GM19023 (cell line): ENCODE results near the gene UACA.

Source experiments
- ATAC-seq: cut with Tn5 transposase; IDR thresholded peaks from one replicate; pipeline ENCODE4 v1.9.1; 2021; ENCODE audit warnings: mild to moderate bottlenecking, moderate library complexity; ENCODE audit not compliant: unreplicated experiment

The UACA gene

DNA sequence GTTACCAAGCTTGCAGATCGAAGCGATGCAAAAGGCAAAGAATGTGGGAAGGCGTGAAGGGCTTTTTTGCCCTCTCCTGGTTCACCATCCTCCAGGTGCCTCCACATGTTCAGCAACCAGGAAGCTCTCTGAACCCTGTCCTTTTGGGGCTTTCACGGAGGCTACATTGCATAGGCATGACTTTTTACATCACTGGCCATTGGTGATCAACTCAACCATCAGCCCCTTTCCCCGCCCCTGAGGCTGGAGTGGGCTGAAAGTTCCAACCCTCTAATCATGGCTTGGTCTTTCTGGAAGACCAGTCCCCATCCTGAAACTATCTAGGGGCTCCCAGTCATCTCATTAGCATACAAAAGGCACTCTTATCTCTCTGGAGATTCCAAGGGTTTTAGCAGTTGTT, 52.6 kb downstream of the UACA start:
- ATAC-seq = no peak

DNA sequence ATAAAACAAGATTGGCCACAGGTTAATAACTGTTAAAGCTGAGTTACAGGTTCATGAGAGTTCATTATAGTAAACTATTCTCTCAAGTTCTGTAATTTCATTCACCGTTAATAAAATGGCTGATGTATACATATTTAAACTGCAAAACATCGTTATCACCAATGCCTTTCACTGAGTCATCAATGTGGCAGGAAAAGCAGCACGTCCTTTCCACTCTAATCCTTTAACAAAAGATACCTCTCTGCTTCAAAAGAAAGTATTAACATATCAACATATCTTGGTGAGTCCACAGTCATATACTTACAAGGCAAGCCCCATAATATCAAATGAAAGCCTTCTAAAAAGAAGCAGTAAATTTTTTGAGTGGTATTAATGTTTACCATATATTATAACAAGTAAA, 54.5 kb downstream of the UACA start:
- no peak for ATAC-seq

DNA sequence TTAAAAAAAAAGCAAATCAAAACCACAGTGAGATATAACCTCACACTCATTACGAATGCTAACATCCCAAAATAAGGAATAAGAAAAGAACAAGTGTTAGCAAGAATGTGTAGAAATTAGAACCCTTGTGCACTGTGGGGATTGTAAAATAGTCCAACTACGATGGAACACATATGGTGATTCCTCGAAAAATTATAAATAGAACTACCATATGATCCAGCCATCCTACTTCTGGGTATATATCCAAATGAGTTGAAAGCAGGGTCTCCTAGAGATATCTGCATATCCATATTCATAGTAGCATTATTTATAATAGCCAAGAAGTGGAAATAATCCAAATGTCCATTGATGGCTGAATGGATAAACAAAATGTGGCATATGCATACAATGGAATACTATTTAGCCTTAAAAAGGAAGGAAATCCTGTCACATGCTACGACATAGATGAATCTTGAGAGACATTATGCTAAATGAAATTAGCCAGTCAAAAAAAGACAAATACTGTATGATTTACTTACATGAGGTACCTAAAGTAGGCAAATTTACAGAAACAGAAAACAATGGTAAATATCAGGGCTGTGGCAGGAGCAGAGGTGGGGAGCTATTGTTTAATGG, 55.6 kb downstream of the UACA start:
- ATAC-seq = no peak

DNA sequence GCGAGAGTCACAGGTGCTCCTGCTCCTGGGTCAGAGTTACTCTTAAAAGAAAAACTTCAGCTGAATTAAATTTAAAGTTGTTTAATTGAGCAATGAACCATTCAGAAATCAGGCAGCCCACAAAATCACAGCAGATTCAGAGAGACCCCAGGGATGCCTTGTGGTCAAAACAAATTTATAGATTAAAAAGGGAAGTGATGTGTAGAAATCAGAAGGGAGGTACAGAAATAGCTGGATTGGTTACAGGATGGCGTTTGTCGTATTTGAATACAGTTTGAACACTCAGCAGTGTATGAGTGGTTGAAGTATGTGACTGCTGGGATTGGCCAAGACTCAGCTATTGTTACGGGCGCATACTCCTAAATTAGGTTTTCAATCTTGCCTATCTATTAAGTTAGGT, 58.6 kb downstream of the UACA start:
- ATAC-seq = no peak

DNA sequence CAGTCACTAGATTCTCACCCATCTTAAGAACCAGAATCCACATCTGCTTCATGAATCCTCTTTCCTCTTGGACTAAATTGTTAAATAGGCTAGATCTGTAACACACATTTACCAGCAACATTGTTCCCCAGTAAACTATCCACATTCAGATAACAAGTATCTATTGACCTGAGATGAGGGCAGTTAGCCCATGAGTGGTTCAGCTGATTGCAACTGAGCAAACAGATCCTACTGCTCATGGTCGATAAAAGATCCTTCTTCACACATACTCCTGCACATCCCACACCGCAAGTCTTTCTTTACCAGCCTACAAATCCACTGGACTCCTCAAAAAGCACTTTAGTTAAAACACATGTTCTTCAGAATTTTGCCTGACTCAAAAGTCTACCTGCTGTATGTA, 59.2 kb downstream of the UACA start:
- no peak for ATAC-seq

DNA sequence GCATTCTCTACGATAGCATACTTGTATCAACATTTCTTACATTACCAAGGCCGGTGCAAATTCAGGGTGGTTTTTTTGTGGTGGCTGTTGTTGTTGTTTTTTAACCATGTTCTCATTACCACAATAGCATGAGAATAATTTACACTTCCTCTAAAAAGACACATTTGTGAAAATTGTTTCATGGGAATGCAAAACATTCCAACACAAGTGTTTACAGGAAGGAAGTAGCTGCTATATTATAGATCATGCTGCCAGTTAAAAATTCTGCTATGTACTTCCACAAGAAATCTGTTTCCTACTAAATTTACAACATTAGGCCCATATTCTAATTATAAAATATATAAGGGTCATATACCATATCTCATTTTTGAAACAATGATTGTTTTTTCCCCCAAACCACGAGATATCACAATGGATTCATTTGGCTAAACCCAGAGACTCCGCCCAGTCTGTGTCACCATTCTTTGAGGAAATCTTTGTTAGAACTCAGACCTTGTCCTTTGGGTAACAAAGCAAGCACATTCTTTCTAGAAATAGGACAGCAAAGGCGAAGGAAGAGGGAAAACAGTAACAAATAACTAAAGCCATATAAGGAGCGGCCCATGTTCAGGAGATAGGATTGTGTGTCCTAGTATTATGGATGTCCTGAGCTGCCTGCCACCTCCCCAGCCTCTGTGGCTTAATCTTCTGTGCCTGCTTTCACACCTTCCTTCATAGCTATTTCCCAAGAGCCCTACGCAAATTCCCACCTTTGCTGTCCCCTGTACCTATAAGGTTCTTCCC, 60.1 kb downstream of the UACA start:
- ATAC-seq = no peak

DNA sequence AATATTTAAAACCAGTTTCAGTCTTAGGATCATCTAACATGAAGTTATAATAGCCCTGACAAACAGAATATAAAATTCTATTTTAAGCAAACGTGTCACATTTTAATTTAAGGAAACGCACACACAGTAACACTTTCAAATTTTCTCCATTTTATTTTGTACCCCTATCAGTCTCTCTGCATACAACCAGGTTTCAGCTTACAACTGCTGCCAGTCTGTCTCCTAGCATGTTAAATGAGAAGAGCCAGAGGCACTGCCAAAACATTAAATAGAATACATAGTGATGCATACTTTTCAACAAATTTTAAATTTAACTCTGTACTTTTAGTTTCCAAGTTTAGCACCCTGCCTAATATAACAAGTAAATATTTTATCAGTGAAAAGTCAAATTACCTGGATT, 60.8 kb downstream of the UACA start:
- no peak for ATAC-seq

DNA sequence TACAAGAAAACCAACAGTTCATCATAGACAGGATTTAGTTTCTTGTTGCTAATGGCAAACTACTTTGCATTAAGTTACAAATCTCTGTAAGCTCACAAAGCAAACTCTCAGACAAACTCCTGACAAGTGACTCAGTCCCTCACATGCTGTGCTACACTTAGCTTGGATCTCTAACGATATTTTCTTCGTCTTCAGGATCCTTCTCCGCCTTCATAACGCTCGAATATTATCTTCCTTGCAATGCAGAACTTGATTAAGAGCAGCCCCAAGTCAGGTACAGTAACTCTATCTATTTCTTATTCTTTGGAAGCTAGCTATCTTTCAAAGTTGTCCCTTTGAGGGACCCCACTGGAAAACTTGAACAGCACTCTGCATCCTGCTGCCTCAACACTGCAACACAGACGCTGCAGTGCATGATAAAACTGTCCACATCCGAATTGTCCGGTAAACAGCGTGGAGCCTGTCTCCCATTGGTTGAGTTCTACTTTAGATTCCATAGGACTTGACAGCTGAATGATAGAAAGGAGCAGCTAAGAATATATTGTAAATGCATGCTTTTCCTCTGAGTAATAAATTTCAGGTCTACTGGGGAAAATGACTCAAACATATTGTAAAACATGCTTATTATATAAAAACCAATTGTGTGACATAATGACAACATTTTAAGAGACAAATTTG, 61.3 kb downstream of the UACA start:
- ATAC-seq = no peak

DNA sequence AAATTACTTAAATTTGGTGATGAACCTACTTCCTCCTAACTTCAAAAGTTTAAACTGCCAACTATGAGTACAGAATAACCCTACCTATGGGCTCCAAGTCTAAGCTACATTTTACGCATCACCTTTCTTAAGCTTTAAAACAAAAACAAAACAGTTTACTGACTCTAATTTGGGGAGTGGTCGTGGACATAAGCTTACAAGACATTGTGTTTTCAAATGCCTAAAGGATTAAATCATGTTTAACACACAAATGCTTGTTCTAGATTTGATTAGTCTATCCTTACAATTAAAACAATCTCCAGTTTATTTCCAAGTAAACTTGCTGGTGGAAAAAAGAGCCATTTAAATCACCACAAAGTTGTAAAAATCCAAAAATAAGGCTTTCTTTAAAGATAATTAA, 62.2 kb downstream of the UACA start:
- no peak for ATAC-seq

DNA sequence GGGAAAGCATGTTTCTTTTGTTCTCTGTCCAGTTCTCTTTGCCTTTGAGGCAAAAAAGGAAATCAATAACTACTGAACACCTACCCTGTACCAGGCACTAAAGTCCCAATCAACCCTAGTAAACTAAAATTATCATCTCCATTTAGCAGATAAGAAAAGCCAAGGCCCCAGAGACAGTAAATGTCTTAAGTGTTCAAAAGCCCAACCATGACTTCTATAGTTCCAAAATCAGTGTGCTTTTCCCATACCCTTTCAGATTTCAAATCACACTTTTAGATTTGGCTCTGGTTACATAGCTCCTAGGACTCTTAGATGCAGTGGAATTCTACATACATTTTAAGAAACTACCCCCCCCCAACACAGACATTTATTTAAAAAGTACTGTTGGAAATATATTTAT, 63.5 kb downstream of the UACA start:
- ATAC-seq = no peak

DNA sequence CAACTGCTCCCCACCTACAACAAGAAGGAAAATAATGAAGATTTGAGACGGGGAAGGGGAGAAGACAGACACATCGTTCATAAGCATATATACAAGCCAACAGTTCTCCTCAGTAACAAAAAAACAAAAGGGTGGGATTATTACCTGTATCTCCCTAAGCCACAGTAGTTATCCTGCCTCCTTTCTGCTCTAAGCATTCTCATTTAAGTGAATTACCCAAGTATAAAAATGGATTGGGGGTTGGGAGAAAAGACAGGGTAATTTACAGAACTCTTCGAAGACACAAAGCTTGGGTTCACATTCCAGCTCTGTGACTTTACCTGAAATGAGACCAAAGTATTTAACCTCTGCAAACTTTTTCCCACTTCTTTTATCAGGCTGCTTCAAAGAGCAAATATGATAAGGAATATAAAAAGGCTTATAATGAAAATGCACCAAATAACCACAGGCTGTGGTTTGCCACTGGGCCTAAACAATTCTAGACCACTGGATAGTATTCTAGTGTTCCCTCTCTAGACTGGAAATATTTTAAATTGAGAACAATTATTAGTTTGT, 64.4 kb downstream of the UACA start:
- no peak for ATAC-seq

DNA sequence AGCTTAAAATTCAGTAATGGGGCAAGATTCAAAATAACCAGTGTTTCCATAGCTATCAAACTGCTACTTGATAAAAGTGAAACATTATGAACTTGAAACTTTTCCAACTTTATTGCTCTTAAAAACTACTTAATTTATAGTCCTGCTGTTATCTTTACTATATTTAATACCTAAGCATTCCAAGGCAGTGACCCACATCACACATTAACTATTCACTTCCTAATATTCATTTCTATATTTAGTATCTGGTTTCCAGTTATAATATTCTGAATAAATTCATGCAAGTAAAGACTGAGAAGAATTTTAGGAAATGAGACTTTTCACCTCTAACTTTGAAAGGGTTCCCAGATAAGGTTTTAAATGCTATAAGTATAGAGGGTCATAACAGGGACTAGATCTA, 64.9 kb downstream of the UACA start:
- ATAC-seq = no peak

DNA sequence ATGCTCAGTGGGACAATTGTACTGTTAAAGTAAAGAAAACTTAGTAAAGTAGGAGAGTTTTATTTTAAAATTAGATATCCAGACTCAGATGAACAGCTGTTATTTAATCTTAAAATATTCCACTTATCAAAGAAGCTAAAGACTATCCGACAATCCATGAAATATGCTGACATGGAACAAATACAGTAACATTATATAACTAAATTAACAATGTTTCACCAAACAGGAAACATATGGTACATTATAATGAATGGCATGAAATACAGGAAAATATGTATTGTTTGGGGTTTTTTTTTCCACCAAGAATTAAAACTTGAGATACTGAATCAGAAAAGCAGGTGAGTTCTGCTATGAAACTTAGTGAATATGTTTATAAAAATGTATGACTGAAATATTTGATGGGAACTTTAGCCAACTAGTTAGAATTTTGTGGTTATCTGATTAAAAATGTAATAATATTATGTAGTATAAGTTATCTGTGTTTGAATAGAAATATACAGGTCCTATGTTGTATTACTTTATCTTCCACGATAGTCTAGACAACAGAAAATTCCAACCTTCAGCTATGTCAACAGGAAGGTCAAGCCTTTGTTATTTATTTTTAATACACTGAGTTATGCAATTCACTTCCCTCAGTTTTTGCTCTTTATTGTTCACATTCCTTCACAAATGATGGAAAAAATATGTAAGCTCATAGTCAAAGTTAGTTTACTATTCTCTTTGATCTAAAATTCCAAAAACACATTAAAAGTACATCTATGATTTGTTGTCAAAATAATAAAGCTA, 72.7 kb downstream of the UACA start:
- no peak for ATAC-seq

DNA sequence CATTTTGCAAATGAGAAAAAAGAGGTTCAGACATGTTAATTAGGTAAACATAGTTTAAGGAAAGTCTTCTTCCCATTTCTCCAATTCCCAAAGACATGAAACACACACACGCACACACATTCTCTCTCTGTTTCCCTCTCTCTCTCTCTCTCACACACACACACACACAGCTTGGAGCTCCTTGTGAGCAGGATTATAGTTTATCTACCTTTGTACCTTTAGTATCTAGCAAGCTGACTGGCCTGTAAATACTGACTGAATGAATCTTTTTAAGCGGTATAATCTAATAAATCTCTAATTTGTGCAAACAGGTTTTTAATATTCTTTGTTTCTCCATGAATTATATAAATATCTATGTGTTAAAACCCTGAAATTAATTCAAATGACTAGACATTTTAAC, 73.3 kb downstream of the UACA start:
- ATAC-seq = no peak

DNA sequence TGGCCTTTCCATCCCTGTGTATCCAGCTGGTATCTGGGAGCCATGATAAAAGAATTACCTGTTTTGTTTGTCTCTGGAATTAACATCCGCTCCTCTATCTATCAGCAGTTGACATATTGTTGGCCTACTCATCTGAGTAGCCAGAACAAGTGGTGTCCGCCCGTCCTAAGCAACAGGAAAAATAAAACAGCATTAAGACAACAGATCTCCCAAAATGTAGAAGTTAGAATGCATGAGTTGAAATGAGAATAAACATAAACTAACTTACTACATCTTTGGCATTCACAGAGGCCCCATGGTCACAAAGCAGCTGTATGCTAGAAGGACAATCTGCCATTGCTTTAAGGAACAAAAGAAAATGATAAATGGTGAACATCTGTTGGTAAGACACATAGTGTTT, 75.9 kb downstream of the UACA start:
- no peak for ATAC-seq

DNA sequence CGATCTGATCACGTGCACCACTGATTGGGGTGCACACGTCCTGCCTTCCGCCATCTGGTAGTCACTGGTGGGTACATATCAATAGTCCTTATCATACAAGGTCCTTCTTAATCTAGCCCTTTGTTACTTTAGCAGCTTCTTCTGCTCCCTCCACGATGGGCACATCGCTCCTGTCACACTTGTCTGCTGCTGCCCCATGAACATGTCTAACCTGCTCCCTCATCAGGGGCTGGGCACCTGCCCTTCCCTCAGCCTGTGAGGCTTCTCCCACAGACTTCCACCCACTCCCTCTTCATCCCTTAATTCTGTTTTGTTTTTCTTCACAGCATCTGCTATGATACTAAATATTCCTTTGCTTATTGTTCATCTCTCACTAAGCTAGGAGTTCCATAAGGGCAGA, 82.5 kb downstream of the UACA start:
- ATAC-seq = no peak

DNA sequence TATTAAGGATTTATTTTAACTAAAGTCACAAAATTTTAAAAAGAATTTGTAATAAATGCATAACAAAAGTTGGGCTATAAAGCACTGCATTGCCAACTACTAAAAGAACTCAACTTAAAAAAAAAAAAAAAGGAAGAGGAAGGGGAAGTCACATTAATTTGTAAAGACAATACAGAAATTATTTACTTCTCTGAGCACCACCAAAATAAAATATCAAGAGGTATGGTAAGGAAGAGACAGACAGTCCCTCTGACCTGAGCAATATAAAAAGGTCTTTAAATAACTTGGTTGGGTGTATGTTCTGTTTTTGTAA, 83.5 kb downstream of the UACA start:
- no peak for ATAC-seq

DNA sequence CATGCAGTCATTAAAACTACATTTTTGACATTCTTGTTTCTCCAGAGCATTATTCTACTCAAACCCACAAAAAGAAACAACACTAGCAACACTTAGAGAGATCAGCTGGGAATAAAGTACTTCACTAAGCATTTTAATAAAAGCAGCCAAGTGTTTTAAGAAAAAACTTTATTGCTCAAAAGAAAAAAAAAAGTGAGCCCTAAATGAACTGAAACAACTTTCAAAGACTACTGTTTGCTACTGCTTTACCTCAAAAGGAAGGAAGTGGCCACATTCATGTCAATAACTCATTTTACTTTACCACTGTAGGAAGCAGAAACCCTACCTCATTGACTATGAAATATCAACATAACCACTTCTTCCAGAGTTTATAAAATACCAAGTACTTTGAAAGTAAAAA, 91.3 kb downstream of the UACA start:
- no peak for ATAC-seq

DNA sequence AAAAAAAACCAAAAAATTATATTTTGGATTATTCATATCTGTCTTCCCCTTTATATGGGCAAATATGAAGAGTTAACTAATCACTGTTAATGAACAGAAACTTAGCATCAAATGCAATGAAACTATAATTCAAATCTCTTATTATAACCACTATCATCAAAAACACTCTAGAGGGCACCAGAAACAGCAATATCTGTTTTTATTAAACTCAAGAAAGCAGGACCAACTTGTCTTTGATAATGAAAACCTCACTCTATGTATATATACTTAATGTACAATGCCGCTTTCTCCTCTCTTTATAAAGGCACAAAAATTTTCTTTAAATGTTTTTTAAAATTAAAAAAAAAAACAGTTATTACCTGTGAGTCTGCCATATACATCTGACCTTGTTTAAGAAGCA, 92.7 kb downstream of the UACA start:
- no peak for ATAC-seq

DNA sequence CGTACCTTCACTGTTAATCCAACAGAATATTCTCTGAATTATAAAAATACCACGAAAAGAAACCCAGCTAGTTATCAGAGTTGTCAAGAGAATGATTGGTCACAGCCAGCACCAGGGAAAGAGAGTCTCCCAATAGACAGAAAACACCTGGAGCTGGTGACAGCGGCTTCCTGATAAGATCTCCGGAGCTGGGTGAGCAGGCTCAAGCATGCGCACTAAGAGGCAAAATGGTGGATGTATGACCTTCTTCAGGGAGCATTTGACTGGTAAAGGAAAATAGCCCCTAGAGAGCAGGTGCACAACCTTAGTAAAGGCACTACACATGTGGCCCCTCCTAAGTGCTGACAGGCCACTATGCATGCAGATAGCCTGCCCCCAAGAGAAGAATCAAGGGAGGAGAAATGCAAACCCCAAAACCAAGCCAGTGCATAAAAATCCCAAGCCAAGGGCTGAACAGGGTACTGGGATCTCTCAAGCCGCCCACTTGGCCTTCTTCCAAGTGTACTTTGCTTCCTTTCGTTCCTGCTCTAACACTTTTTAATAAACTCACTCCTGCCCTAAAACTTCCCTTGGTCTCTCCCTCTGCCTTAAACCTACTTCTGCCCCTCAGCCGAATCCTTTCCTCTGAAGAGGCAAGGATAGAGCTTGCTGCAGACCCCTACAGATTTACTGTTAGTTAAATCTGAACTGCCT, 93.2 kb downstream of the UACA start:
- ATAC-seq = no peak
